ENCODE results near the gene PADI2. TPM values are rescaled to one million over a fixed set of nuclear protein-coding genes. Genes with fewer than 3 reads are reported as not detected.

PADI2 gene
- total and polyA plus RNA-seq, 9 of the 15 experiments (the other 6 are each of a cell fraction or from before 2014, with no cell fraction given), result 0.01 to 0.11 (median 0.01) TPM; not detected in 5

- Histone ChIP-seq H3K4me1 (replicated peaks in 1 of 2; ENCODE audit: control insufficient read depth in 2 of 2, insufficient read depth in 2 of 2, low read length in 2 of 2) (no peaks in the 10 kb centered on the region), H3K36me3 (ENCODE audit: control insufficient read depth, insufficient read depth, low read length) (no peaks in the 10 kb centered on the region), H3K4me2 (ENCODE audit: insufficient read depth, low read length) (no peak overlapping the region), H3K27ac (ENCODE audit: extremely low read depth, low read depth, low read length) (no peak overlapping the region), H3K9ac (ENCODE audit: insufficient read depth in 1 of 2, low read depth in 2 of 2, low read length in 2 of 2) (no peak overlapping the region), H3K4me3 (no peak overlapping the region), H2AFZ (ENCODE audit: low read depth, low read length) (no peak overlapping the region), H4K20me1 (replicated peaks; ENCODE audit: control insufficient read depth, insufficient read depth, low read length) (peaks cover 5% of the 10 kb centered on the region), H3K9me1 (ENCODE audit: control insufficient read depth, insufficient read depth, low read length) (no peaks in the 10 kb centered on the region), H3K9me3 (replicated peaks; ENCODE audit: control insufficient read depth, insufficient read depth, low read depth, low read length) (no peaks in the 10 kb centered on the region), H3K27me3 (ENCODE audit: control insufficient read depth in 2 of 2, insufficient read depth in 2 of 2, low read length in 2 of 2) (peaks cover 47 to 76% of the 10 kb centered on the region in 2 experiments), H3K79me2 (ENCODE audit: control insufficient read depth, insufficient read depth, low read length) (no peaks in the 10 kb centered on the region)
- BruUV-seq (replicated peaks), result no TSS peak
- ATAC-seq (no peak), DNase-seq (ENCODE audit: extremely low read depth in 1 of 4, low spot score in 3 of 4) (no peak), FAIRE-seq (no peak)
- intact Hi-C loops (cut with micrococcal nuclease) (no loop called here), in situ Hi-C loops (cut with MboI) (no loop called here)
- POLR2A ChIA-PET, result interaction anchor here (0.6 to 1.3 kb wide), 3 partner anchors 19 to 181 kb away, joined by 3 to 4 read pairs (median 3); no protein-coding TSS in a partner anchor
- TF ChIP-seq ZFP36 (IDR thresholded peaks at IDR 0.05; ENCODE audit: low read depth, low read length, partially characterized antibody) (peak; percentile 10), MYC (IDR thresholded peaks at IDR 0.05; ENCODE audit: low read depth, low read length) (no peak), MYC (CRISPR knock-in tag; IDR thresholded peaks at IDR 0.05; ENCODE audit: borderline replicate concordance, low read depth) (no peak)
- 2% methylated on average over 6 of the region's 6 CpGs for WGBS (ENCODE audit: insufficient coverage, low coverage, missing lambda C conversion rate)
- CTCF ChIA-PET (ENCODE audit: low intra/inter-chr PET ratio), result no interaction called here
These were observed 32.5 kb downstream of the PADI2 start for GRCh38 chr1:17086751-17087150.

GRCh38 chr1:17084787-17085186, 34.5 kb downstream of the PADI2 start:
- no peaks in the 10 kb centered on the region for H3K79me2 ChIP-seq (ENCODE audit: control insufficient read depth, insufficient read depth, low read length)
- FAIRE-seq (no peak), ATAC-seq (0 out of 3 replicates have a peak, but pooled peaks have one; percentile 29), DNase-seq (ENCODE audit: extremely low read depth in 1 of 4, low spot score in 3 of 4) (no peak)
- CTCF ChIA-PET (ENCODE audit: low intra/inter-chr PET ratio), result no interaction called here
- no peak overlapping the region for H3K27ac ChIP-seq (ENCODE audit: extremely low read depth, low read depth, low read length)
- no peak overlapping the region for H3K4me3 ChIP-seq
- H4K20me1 ChIP-seq (replicated peaks; ENCODE audit: control insufficient read depth, insufficient read depth, low read length), result peaks cover 5% of the 10 kb centered on the region
- intact Hi-C loops (cut with micrococcal nuclease), result no loop called here
- under 1% methylated on average over 10 of the region's 10 CpGs for WGBS (ENCODE audit: insufficient coverage, low coverage, missing lambda C conversion rate)
- no peaks in the 10 kb centered on the region for H3K36me3 ChIP-seq (ENCODE audit: control insufficient read depth, insufficient read depth, low read length)
- BruUV-seq (replicated peaks), result no TSS peak
- peaks cover 39 to 74% of the 10 kb centered on the region in 2 experiments for H3K27me3 ChIP-seq (ENCODE audit: control insufficient read depth in 2 of 2, insufficient read depth in 2 of 2, low read length in 2 of 2)
- no peak overlapping the region for H3K4me2 ChIP-seq (ENCODE audit: insufficient read depth, low read length)
- no peaks in the 10 kb centered on the region for H3K9me1 ChIP-seq (ENCODE audit: control insufficient read depth, insufficient read depth, low read length)
- H2AFZ ChIP-seq (ENCODE audit: low read depth, low read length), result no peak overlapping the region
- no peaks in the 10 kb centered on the region for H3K9me3 ChIP-seq (replicated peaks; ENCODE audit: control insufficient read depth, insufficient read depth, low read depth, low read length)
- POLR2A ChIA-PET, result interaction anchor here (0.5 to 1.8 kb wide), 4 partner anchors 9 to 169 kb away, joined by 3 to 5 read pairs (median 4); no protein-coding TSS in a partner anchor
- in situ Hi-C loops (cut with MboI), result no loop called here
- no peaks in the 10 kb centered on the region for H3K4me1 ChIP-seq (replicated peaks in 1 of 2; ENCODE audit: control insufficient read depth in 2 of 2, insufficient read depth in 2 of 2, low read length in 2 of 2)
- H3K9ac ChIP-seq (ENCODE audit: insufficient read depth in 1 of 2, low read depth in 2 of 2, low read length in 2 of 2), result no peak overlapping the region
- TF ChIP-seq CLOCK (CRISPR knock-in tag; IDR thresholded peaks at IDR 0.05; ENCODE audit: borderline replicate concordance) (0 out of 2 replicates have a peak, but pooled peaks have one; percentile 48), ZNF165 (CRISPR knock-in tag; IDR thresholded peaks at IDR 0.05; ENCODE audit: borderline replicate concordance) (0 out of 2 replicates have a peak, but pooled peaks have one; percentile 77), BHLHE40 (IDR thresholded peaks at IDR 0.05; ENCODE audit: low read length) (0 out of 2 replicates have a peak, but pooled peaks have one; percentile 25), NR2C2 (CRISPR knock-in tag; IDR thresholded peaks at IDR 0.05) (no peak), NR2C2 (tag; IDR thresholded peaks at IDR 0.05) (peak; percentile 15; the same call in 1 of the 2 replicates), TFAP4 (CRISPR knock-in tag; IDR thresholded peaks at IDR 0.05; ENCODE audit: borderline replicate concordance) (peak; percentile 73), USF1 (CRISPR knock-in tag; IDR thresholded peaks at IDR 0.05) (0 out of 2 replicates have a peak, but pooled peaks have one; percentile 14)
